Neural progenitor cell (in vitro differentiated cells): ENCODE measurements around the gene PRDM15.

Source experiments
- CTCF ChIP-seq: fragments of 200-600 bp; sonication (generic); IDR thresholded peaks from 2 replicates; pipeline ENCODE4 v1.5.1; 2017; ENCODE audit warnings: antibody characterized with exemption, mild to moderate bottlenecking
- EZH2phosphoT487 ChIP-seq: fragments of 200-600 bp; sonication (generic); IDR thresholded peaks from 2 replicates; pipeline ENCODE4 v1.6.1; 2017; ENCODE audit warnings: antibody characterized with exemption

- TF ChIP-seq CTCF (no peak), EZH2phosphoT487 (no peak)
These were observed 72.4 kb downstream of the PRDM15 start for GRCh38 chr21:41806773-41807172.
